Naive thymus-derived CD4-positive, alpha-beta T cell (primary cell): ENCODE measurements around the gene SERPINE1. TPM values are rescaled to one million over a fixed set of nuclear protein-coding genes. Genes with fewer than 3 reads are reported as not detected.
"Not testable (repeated sequence)": the region's sequence is repeated elsewhere in the genome, so short reads cannot be mapped to it uniquely, and the experiment has no call there.

Experiments used
- ATAC-seq: fragments of 150-1000 bp; cut with Tn5 transposase; 2 replicates; pipeline ENCODE4 v1.10.0; 2021; ENCODE audit warnings: mild to moderate bottlenecking, moderate library complexity
- CTCF ChIA-PET: fragments of 350-600 bp; sonication (Branson Sonifier 250); formaldehyde crosslinking; loops from one replicate; lab custom pipeline; 2021; ENCODE audit warnings: antibody characterized with exemption; lab: Charles Lee
- POLR2A ChIA-PET: fragments of 350-600 bp; sonication (Branson Sonifier 250); formaldehyde crosslinking; loops from one replicate; lab custom pipeline; 2021; ENCODE audit warnings: antibody characterized with exemption, inconsistent platforms; lab: Charles Lee
- DNase-seq, 9 donors: peaks; one replicate each; pipeline versions ENCODE4 v3.0.0 to v3.0.0-alpha.2; 2020 to 2022; ENCODE audit warnings: mixed read lengths in 1 of 9
- H3K27ac ChIP-seq: one replicate; pipeline ENCODE4 v1.7.0; 2013; ENCODE audit warnings: mild to moderate bottlenecking, low read depth, low read length, moderate library complexity
- H3K27me3 ChIP-seq, 2 donors: one replicate each; pipeline ENCODE4 v1.7.0; 2013; ENCODE audit warnings: low read length in 2 of 2, mild to moderate bottlenecking in 2 of 2, moderate library complexity in 2 of 2; ENCODE audit not compliant: control insufficient read depth in 2 of 2, insufficient read depth in 2 of 2
- H3K36me3 ChIP-seq, 3 experiments: 1 replicate in 2 of 3; 2 replicates in 1 of 3; pipeline ENCODE4 v1.7.0; 2013; ENCODE audit warnings: low read length in 3 of 3, mild to moderate bottlenecking in 3 of 3, moderate library complexity in 1 of 3; ENCODE audit not compliant: insufficient read depth in 3 of 3, control insufficient read depth in 2 of 3
- H3K4me1 ChIP-seq, 2 donors: one replicate each; pipeline ENCODE4 v1.7.0; 2013; ENCODE audit warnings: low read length in 2 of 2, mild to moderate bottlenecking in 2 of 2, moderate library complexity in 1 of 2; ENCODE audit not compliant: control insufficient read depth in 2 of 2, insufficient read depth in 2 of 2
- H3K4me3 ChIP-seq: 2 replicates; pipeline ENCODE4 v1.7.0; 2013; ENCODE audit warnings: mild to moderate bottlenecking, low read length
- H3K9me3 ChIP-seq, 3 experiments: 1 replicate in 2 of 3; 2 replicates in 1 of 3; pipeline ENCODE4 v1.7.0; 2013; ENCODE audit warnings: low read length in 3 of 3; ENCODE audit not compliant: control insufficient read depth in 2 of 3
- H3K27ac Mint-ChIP-seq, 9 donors: one replicate each; pipeline ENCODE4 v1.8.0; 2020 to 2022; ENCODE audit warnings: mixed read lengths in 9 of 9, mild to moderate bottlenecking in 8 of 9, moderate library complexity in 5 of 9, inconsistent platforms in 2 of 9
- H3K27me3 Mint-ChIP-seq, 5 donors: one replicate each; pipeline ENCODE4 v1.8.0; 2021 to 2022; ENCODE audit warnings: mixed read lengths in 5 of 5, mild to moderate bottlenecking in 1 of 5
- H3K36me3 Mint-ChIP-seq, 5 donors: one replicate each; pipeline ENCODE4 v1.8.0; 2020 to 2022; ENCODE audit warnings: mixed read lengths in 5 of 5, mild to moderate bottlenecking in 3 of 5, inconsistent platforms in 1 of 5
- H3K4me1 Mint-ChIP-seq, 7 donors: one replicate each; pipeline ENCODE4 v1.8.0; 2020 to 2022; ENCODE audit warnings: mixed read lengths in 7 of 7, mild to moderate bottlenecking in 3 of 7, inconsistent platforms in 1 of 7
- H3K4me3 Mint-ChIP-seq, 10 donors: one replicate each; pipeline ENCODE4 v1.8.0; 2020 to 2022; ENCODE audit warnings: mild to moderate bottlenecking in 10 of 10, mixed read lengths in 10 of 10, moderate library complexity in 6 of 10, inconsistent platforms in 2 of 10
- H3K9me3 Mint-ChIP-seq, 11 donors: one replicate each; pipeline ENCODE4 v1.8.0; 2020 to 2022; ENCODE audit warnings: mixed read lengths in 11 of 11, mild to moderate bottlenecking in 4 of 11, inconsistent platforms in 1 of 11, moderate library complexity in 1 of 11
- intact Hi-C, 2 donors: fragments of 100-400 bp; cut with micrococcal nuclease; formaldehyde crosslinking; loops; one replicate each; pipeline ENCODE4 v1.15.1; 2023
- polyA plus RNA-seq, 2 donors: library from polyadenylated mRNA; unstranded; fragments of 300-500 nt; fragmentation: Illumina TruSeq; gene quantifications; one replicate each; pipeline ENCODE4 v1.2.3, GENCODE V29; 2021
- total RNA-seq, 6 experiments: library from RNA in 5 of 6; stranded (reverse) in 5 of 6; gene quantifications; 1 replicate in 5 of 6; 2 replicates in 1 of 6; pipeline ENCODE4 v1.2.3 and lab custom pipeline; 2021 to 2026

The SERPINE1 gene
- total and polyA plus RNA-seq, 7 experiments from 2014 or later, result 0.08 to 0.56 (median 0.36) TPM; not detected in 4

GRCh38 chr7:101132626-101133600, 6.0 kb downstream of the SERPINE1 start:
- POLR2A ChIA-PET, intact Hi-C loops, ATAC-seq, H3K36me3 ChIP-seq, DNase-seq, H3K27me3 ChIP-seq, H3K9me3 Mint-ChIP-seq, H3K4me1 ChIP-seq, H3K4me3 ChIP-seq, H3K4me3 Mint-ChIP-seq, H3K27ac ChIP-seq, CTCF ChIA-PET, H3K27ac Mint-ChIP-seq, H3K36me3 Mint-ChIP-seq, H3K9me3 ChIP-seq: not testable (repeated sequence)
- H3K4me1 Mint-ChIP-seq, result peaks cover 0 to 15% (median 1%) of the 10 kb centered on the region in 7 donors
- H3K27me3 Mint-ChIP-seq, result peaks cover 12 to 57% (median 29%) of the 10 kb centered on the region in 5 donors

- Mint-ChIP-seq H3K27ac (no peak overlapping the region), H3K4me1 (peaks cover 0 to 19% (median 7%) of the 10 kb centered on the region in 7 donors), H3K9me3 (peaks cover 0 to 2% (median 0%) of the 10 kb centered on the region in 11 donors), H3K36me3 (peaks cover 0 to 2% (median 0%) of the 10 kb centered on the region in 5 donors), H3K27me3 (peaks cover 13 to 54% (median 26%) of the 10 kb centered on the region in 5 donors), H3K4me3 (no peak overlapping the region)
- Histone ChIP-seq H3K36me3 (no peaks in the 10 kb centered on the region), H3K27ac (no peak overlapping the region), H3K4me1 (peaks cover 0 to under 1% of the 10 kb centered on the region in 2 donors), H3K27me3 (no peaks in the 10 kb centered on the region), H3K9me3 (no peaks in the 10 kb centered on the region), H3K4me3 (no peak overlapping the region)
- intact Hi-C loops, result no loop called here
- ATAC-seq (no peak), DNase-seq (no peak)
- POLR2A ChIA-PET, result no interaction called here
- CTCF ChIA-PET, result interaction anchor here (0.6 to 0.8 kb wide), 2 partner anchors 59 to 344 kb away, joined by 3 read pairs; no protein-coding TSS in a partner anchor
Measured at GRCh38 chr7:101133621-101134398, 6.9 kb downstream of the SERPINE1 start.

GRCh38 chr7:101134399-101134980, 7.6 kb downstream of the SERPINE1 start:
- peaks cover 0 to 19% (median 8%) of the 10 kb centered on the region in 7 donors for H3K4me1 Mint-ChIP-seq
- H3K4me1 ChIP-seq, result peaks cover 0 to 4% of the 10 kb centered on the region in 2 donors
- POLR2A ChIA-PET, result no interaction called here
- H3K27ac ChIP-seq, result no peak overlapping the region
- H3K4me3 ChIP-seq, result no peak overlapping the region
- H3K27ac Mint-ChIP-seq, result no peak overlapping the region
- intact Hi-C loops, result no loop called here
- no peaks in the 10 kb centered on the region for H3K9me3 ChIP-seq
- no peaks in the 10 kb centered on the region for H3K36me3 ChIP-seq
- ATAC-seq, result no peak
- H3K27me3 ChIP-seq, result no peaks in the 10 kb centered on the region
- peaks cover 0 to 2% (median 0%) of the 10 kb centered on the region in 5 donors for H3K36me3 Mint-ChIP-seq
- peaks cover 0 to 2% (median 0%) of the 10 kb centered on the region in 11 donors for H3K9me3 Mint-ChIP-seq
- DNase-seq, result no peak
- H3K4me3 Mint-ChIP-seq, result no peak overlapping the region
- peaks cover 13 to 50% (median 26%) of the 10 kb centered on the region in 5 donors for H3K27me3 Mint-ChIP-seq
- CTCF ChIA-PET, result interaction anchor here (0.8 kb wide), 1 partner anchor 58 kb away, joined by 3 read pairs; no protein-coding TSS in a partner anchor

GRCh38 chr7:101137651-101138212, 10.8 kb downstream of the SERPINE1 start:
- ChIA-PET POLR2A (no interaction called here), CTCF (no interaction called here)
- Histone ChIP-seq H3K9me3 (no peaks in the 10 kb centered on the region), H3K27ac (no peak overlapping the region), H3K27me3 (no peaks in the 10 kb centered on the region), H3K4me3 (no peak overlapping the region), H3K36me3 (no peaks in the 10 kb centered on the region), H3K4me1 (peaks cover 0 to 4% of the 10 kb centered on the region in 2 donors)
- no peak for DNase-seq
- peaks cover 0 to 29% (median 9%) of the 10 kb centered on the region in 7 donors for H3K4me1 Mint-ChIP-seq
- intact Hi-C loops, result loop anchor here (2.0 to 5.0 kb wide), 4 partner anchors 13 to 243 kb away; partner anchors contain the start of genes ACHE (in 1 of the 2) and TRIM56 (in 1 of the 2)
- ATAC-seq, result no peak
- no peaks in the 10 kb centered on the region for H3K36me3 Mint-ChIP-seq
- peaks cover 0 to 2% (median 0%) of the 10 kb centered on the region in 11 donors for H3K9me3 Mint-ChIP-seq
- peaks cover 4 to 42% (median 21%) of the 10 kb centered on the region in 5 donors for H3K27me3 Mint-ChIP-seq
- H3K4me3 Mint-ChIP-seq, result peak overlapping the region in 2 of 10 donors; percentile 17 to 70
- H3K27ac Mint-ChIP-seq, result peak overlapping the region in 3 of 9 donors; percentile 43 to 71 (median 52)

- CTCF ChIA-PET, result interaction anchor here (1.9 kb wide), 1 partner anchor 54 kb away, joined by 5 read pairs; no protein-coding TSS in a partner anchor
- peaks cover 0 to 4% of the 10 kb centered on the region in 2 donors for H3K4me1 ChIP-seq
- no peaks in the 10 kb centered on the region for H3K27me3 ChIP-seq
- Mint-ChIP-seq H3K4me3 (peak overlapping the region in 3 of 10 donors; percentile 46 to 70 (median 47)), H3K4me1 (peaks cover 0 to 30% (median 9%) of the 10 kb centered on the region in 7 donors), H3K27me3 (peaks cover 4 to 44% (median 21%) of the 10 kb centered on the region in 5 donors), H3K27ac (peak overlapping the region in 3 of 9 donors; percentile 52 to 71 (median 62)), H3K9me3 (peaks cover 0 to 2% (median 0%) of the 10 kb centered on the region in 11 donors), H3K36me3 (no peaks in the 10 kb centered on the region)
- intact Hi-C loops, result loop anchor here (2.0 to 5.0 kb wide), 4 partner anchors 14 to 244 kb away; partner anchors contain the start of genes ACHE (in 1 of the 2) and TRIM56 (in 1 of the 2)
- POLR2A ChIA-PET, result no interaction called here
- no peak overlapping the region for H3K27ac ChIP-seq
- no peaks in the 10 kb centered on the region for H3K9me3 ChIP-seq
- no peaks in the 10 kb centered on the region for H3K36me3 ChIP-seq
- no peak overlapping the region for H3K4me3 ChIP-seq
- peak in 3 of 9 donors; percentile 15 to 73 (median 70) for DNase-seq
- peak; percentile 93 for ATAC-seq
Measured at GRCh38 chr7:101138213-101138870, 11.4 kb downstream of the SERPINE1 start.
